Progenitor cell of endocrine pancreas (in vitro differentiated cells): ENCODE measurements around the gene HLA-A. TPM values are rescaled to one million over a fixed set of nuclear protein-coding genes. Genes with fewer than 3 reads are reported as not detected.

Experiments used
- DNase-seq: peaks from one replicate; pipeline ENCODE4 v3.0.0; 2021; ENCODE audit warnings: low spot score; ENCODE audit not compliant: unreplicated experiment
- H3K27ac Mint-ChIP-seq: 2 replicates; pipeline ENCODE4 v1.8.0; 2021; ENCODE audit warnings: mild to moderate bottlenecking, moderate library complexity, mixed read lengths
- H3K27me3 Mint-ChIP-seq: 2 replicates; pipeline ENCODE4 v1.8.0; 2021; ENCODE audit warnings: mixed read lengths
- H3K36me3 Mint-ChIP-seq: 2 replicates; pipeline ENCODE4 v1.8.0; 2022; ENCODE audit warnings: mixed read lengths; ENCODE audit not compliant: insufficient read depth
- H3K4me1 Mint-ChIP-seq: 2 replicates; pipeline ENCODE4 v1.8.0; 2021; ENCODE audit warnings: low read depth, mixed read lengths
- H3K4me3 Mint-ChIP-seq: 2 replicates; pipeline ENCODE4 v1.8.0; 2021; ENCODE audit warnings: low read depth, mild to moderate bottlenecking, moderate library complexity, mixed read lengths
- H3K9me3 Mint-ChIP-seq: 2 replicates; pipeline ENCODE4 v1.8.0; 2021; ENCODE audit warnings: low read depth, mixed read lengths
- CTCF ChIP-seq: fragments of 200-600 bp; sonication (generic); IDR thresholded peaks from one replicate; pipeline ENCODE4 v1.5.0; 2021; ENCODE audit warnings: antibody characterized with exemption, mild to moderate bottlenecking; ENCODE audit not compliant: unreplicated experiment
- total RNA-seq: library from RNA; stranded (reverse); gene quantifications from 2 replicates; pipeline ENCODE4 v1.2.1, GENCODE V29; 2021

Gene HLA-A
- total RNA-seq, 1 donor from 2014 or later, result 204 TPM

GRCh38 chr6:29965873-29966601, 23.7 kb downstream of the HLA-A start:
- peak overlapping the region; percentile 98 for H3K27ac Mint-ChIP-seq
- DNase-seq, result no peak
- H3K4me1 Mint-ChIP-seq, result peaks cover 40% of the 10 kb centered on the region
- no peaks in the 10 kb centered on the region for H3K9me3 Mint-ChIP-seq
- H3K4me3 Mint-ChIP-seq, result peak overlapping the region; percentile 75
- no peaks in the 10 kb centered on the region for H3K36me3 Mint-ChIP-seq
- no peak for TF ChIP-seq CTCF
- H3K27me3 Mint-ChIP-seq, result no peaks in the 10 kb centered on the region

GRCh38 chr6:29967379-29968010, 25.2 kb downstream of the HLA-A start:
- Mint-ChIP-seq H3K27me3 (peaks cover 9% of the 10 kb centered on the region), H3K4me3 (peak overlapping the region; percentile 17), H3K27ac (peak overlapping the region; percentile 98), H3K9me3 (no peaks in the 10 kb centered on the region), H3K36me3 (no peaks in the 10 kb centered on the region), H3K4me1 (peaks cover 40% of the 10 kb centered on the region)
- no peak for TF ChIP-seq CTCF
- no peak for DNase-seq

GRCh38 chr6:29968130-29968529, 25.8 kb downstream of the HLA-A start:
- Mint-ChIP-seq H3K4me1 (peaks cover 40% of the 10 kb centered on the region), H3K27ac (no peak overlapping the region), H3K27me3 (peaks cover 16% of the 10 kb centered on the region), H3K36me3 (no peaks in the 10 kb centered on the region), H3K9me3 (no peaks in the 10 kb centered on the region), H3K4me3 (no peak overlapping the region)
- no peak for DNase-seq
- TF ChIP-seq CTCF, result no peak

- H3K4me3 Mint-ChIP-seq, result no peak overlapping the region
- TF ChIP-seq CTCF, result no peak
Measured at GRCh38 chr6:29968905-29969304, 26.6 kb downstream of the HLA-A start.

GRCh38 chr6:29970711-29971110, 28.4 kb downstream of the HLA-A start:
- no peak for TF ChIP-seq CTCF
- Mint-ChIP-seq H3K27me3 (peaks cover 42% of the 10 kb centered on the region), H3K4me1 (peaks cover 27% of the 10 kb centered on the region), H3K27ac (no peak overlapping the region), H3K9me3 (no peaks in the 10 kb centered on the region), H3K4me3 (no peak overlapping the region), H3K36me3 (no peaks in the 10 kb centered on the region)
- no peak for DNase-seq

More at GRCh38 chr6:29968905-29969304, 26.6 kb downstream of the HLA-A start:
- no peak for DNase-seq
- Mint-ChIP-seq H3K27ac (no peak overlapping the region), H3K27me3 (peaks cover 24% of the 10 kb centered on the region), H3K9me3 (no peaks in the 10 kb centered on the region), H3K36me3 (no peaks in the 10 kb centered on the region), H3K4me1 (peaks cover 40% of the 10 kb centered on the region)
